Spleen (tissue), 11 donors: ENCODE results near the gene BPIFA1. TPM values are rescaled to one million over a fixed set of nuclear protein-coding genes. Genes with fewer than 3 reads are reported as not detected.

ENCODE experiments used
- DNase-seq: peaks from one replicate; pipeline ENCODE4 v3.0.0-alpha.2; 2020
- H3K27ac ChIP-seq, 8 donors: fragments of 200-600 bp; sonication (generic) in 7 of 8; 1 replicate in 4 of 8; 2 replicates in 4 of 8; pipeline versions ENCODE4 v1.5.0 to v1.8.0; 2016 to 2021; ENCODE audit warnings: inconsistent platforms in 4 of 8, mild to moderate bottlenecking in 4 of 8, moderate library complexity in 1 of 8
- H3K27me3 ChIP-seq, 7 donors: fragments of 200-600 bp; sonication (generic) in 6 of 7; replicated peaks in 1 of 7; 1 replicate in 4 of 7; 2 replicates in 3 of 7; pipeline versions ENCODE4 v1.5.0 to v1.8.0; 2016 to 2021; ENCODE audit warnings: inconsistent platforms in 3 of 7, mild to moderate bottlenecking in 1 of 7
- H3K36me3 ChIP-seq, 6 donors: fragments of 200-600 bp; sonication (generic) in 5 of 6; 1 replicate in 4 of 6; 2 replicates in 2 of 6; pipeline versions ENCODE4 v1.5.0 to v1.8.0; 2016 to 2021; ENCODE audit warnings: inconsistent platforms in 2 of 6
- H3K4me1 ChIP-seq, 6 donors: fragments of 200-600 bp; sonication (generic) in 5 of 6; 1 replicate in 3 of 6; 2 replicates in 3 of 6; pipeline versions ENCODE4 v1.5.0 to v1.8.0; 2016 to 2021; ENCODE audit warnings: inconsistent platforms in 3 of 6
- H3K4me3 ChIP-seq, 8 donors: fragments of 200-600 bp; sonication (generic) in 7 of 8; 1 replicate in 4 of 8; 2 replicates in 4 of 8; pipeline versions ENCODE4 v1.5.0 to v1.8.0; 2016 to 2021; ENCODE audit warnings: inconsistent platforms in 4 of 8, mild to moderate bottlenecking in 4 of 8, moderate library complexity in 2 of 8
- H3K9me3 ChIP-seq, 8 donors: fragments of 200-600 bp; sonication (generic) in 7 of 8; 1 replicate in 4 of 8; 2 replicates in 4 of 8; pipeline versions ENCODE4 v1.5.0 to v1.8.0; 2016 to 2021; ENCODE audit warnings: inconsistent platforms in 4 of 8
- CTCF ChIP-seq, 11 experiments: fragments of 200-600 bp in 7 of 11; fragments of 450-650 bp in 4 of 11; sonication (generic) in 4 of 11; IDR thresholded peaks in 8 of 11; conservative IDR thresholded peaks in 3 of 11; 1 replicate in 7 of 11; 2 replicates in 4 of 11; pipeline versions ENCODE4 v1.4.0 to v1.8.0; 2016 to 2021; ENCODE audit warnings: antibody characterized with exemption in 11 of 11, inconsistent platforms in 4 of 11, mild to moderate bottlenecking in 1 of 11
- POLR2A ChIP-seq, 3 donors: fragments of 450-650 bp; IDR thresholded peaks; one replicate each; pipeline ENCODE4 v1.5.1; 2017; ENCODE audit warnings: antibody characterized with exemption in 3 of 3, mild to moderate bottlenecking in 1 of 3
- POLR2AphosphoS5 ChIP-seq, 3 donors: sonication (generic); formaldehyde crosslinking; IDR thresholded peaks; one replicate each; pipeline ENCODE4 v1.5.1; 2017; ENCODE audit warnings: antibody characterized with exemption in 3 of 3
- WGBS, 5 donors: extraction: QIAGEN DNeasy Blood & Tissue Kit in 3 of 5; methylation state at CpG; one replicate each; pipeline versions ENCODE4 v1.1.5 to v1.1.7; 2013 to 2018; 5-methylcytosine and 5-hydroxymethylcytosine counted together
- intact Hi-C: fragments of 100-400 bp; cut with DNase I; formaldehyde crosslinking; loops from one replicate; pipeline ENCODE4 v1.15.0; 2023; ENCODE audit warnings: low total_unique reads
- polyA plus RNA-seq, 3 donors: library from polyadenylated mRNA; stranded (reverse); fragments of 200-250 nt; gene quantifications; one replicate each; pipeline ENCODE4 v1.2.1, GENCODE V29; 2013
- total RNA-seq, 7 donors: library from RNA; depleted of rRNA in 3 of 7; stranded (reverse); fragments of >200 nt in 3 of 7; fragmentation: NEBNext Ultra II Directional in 4 of 7; extraction: Animal tissue kit (Norgen Biotek cat#: 25700) in 4 of 7; gene quantifications; one replicate each; pipeline versions ENCODE4 v1.1.0 to v1.2.1, GENCODE V29; 2016 to 2021
- donor health status: healthy with polysubstance abuse.
- donor health status: DM: no; HTN: no; CAD: no; lungs with moderate emphysema.
- donor health status: DM: no; HTN: no; CAD: no.
- donor health status: Bipolar disorder and iron deficiency.
- donor health status: healthy.
- donor health status: DM: no; HTN: no; CAD: no.
- donor health status: DM: yes; HTN: yes; CAD: no.

The BPIFA1 gene
- total and polyA plus RNA-seq, 10 donors, result not detected

- H3K27me3 ChIP-seq, result peaks cover 0 to 55% (median 0%) of the 10 kb centered on the region in 7 donors
- no peak for DNase-seq
- no peak within 1 kb of the TSS for H3K4me3 ChIP-seq
- intact Hi-C loops, result no loop called here
- WGBS, 5 donors, result 58 to 87% (median 74%) methylated on average over 2 of the region's 2 CpGs
- H3K36me3 ChIP-seq, result no peaks in the 10 kb centered on the region
- no peaks in the 10 kb centered on the region for H3K9me3 ChIP-seq
- no peak within 1 kb of the TSS for H3K27ac ChIP-seq
- TF ChIP-seq POLR2A (IDR thresholded peaks at IDR 0.05) (no peak), CTCF (IDR thresholded peaks at IDR 0.05 in 8 of 11, conservative IDR thresholded peaks at IDR 0.05 in 3 of 11) (no peak), POLR2AphosphoS5 (IDR thresholded peaks at IDR 0.05) (no peak)
- no peaks in the 10 kb centered on the region for H3K4me1 ChIP-seq
Measured at GRCh38 chr20:33217052-33217451, 18.7 kb upstream of the BPIFA1 start, which contains the start of gene BPIFA3. Gene BPIFA3 (plus strand): TSS chr20:33217352. CDS start chr20:33217537, 185 bp downstream.

- Histone ChIP-seq H3K27me3 (peaks cover 0 to 52% (median 0%) of the 10 kb centered on the region in 7 donors), H3K36me3 (no peaks in the 10 kb centered on the region), H3K4me1 (no peaks in the 10 kb centered on the region), H3K27ac (no peak overlapping the region), H3K4me3 (no peak overlapping the region), H3K9me3 (no peaks in the 10 kb centered on the region)
- intact Hi-C loops, result no loop called here
- 76 to 86% (median 82%) methylated on average over 4 of the region's 4 CpGs for WGBS, 5 donors
- TF ChIP-seq POLR2AphosphoS5 (IDR thresholded peaks at IDR 0.05) (no peak), CTCF (IDR thresholded peaks at IDR 0.05 in 8 of 11, conservative IDR thresholded peaks at IDR 0.05 in 3 of 11) (no peak), POLR2A (IDR thresholded peaks at IDR 0.05) (no peak)
- no peak for DNase-seq
Measured at GRCh38 chr20:33224399-33224798, 11.4 kb upstream of the BPIFA1 start.

- DNase-seq, result no peak
- 25 to 48% (median 37%) methylated on average over 6 of the region's 6 CpGs for WGBS, 5 donors
- Histone ChIP-seq H3K4me3 (no peak overlapping the region), H3K36me3 (no peaks in the 10 kb centered on the region), H3K4me1 (no peaks in the 10 kb centered on the region), H3K27ac (no peak overlapping the region), H3K9me3 (no peaks in the 10 kb centered on the region), H3K27me3 (peaks cover 0 to 82% (median 0%) of the 10 kb centered on the region in 7 donors)
- intact Hi-C loops, result no loop called here
- TF ChIP-seq POLR2AphosphoS5 (IDR thresholded peaks at IDR 0.05) (no peak), POLR2A (IDR thresholded peaks at IDR 0.05) (no peak), CTCF (IDR thresholded peaks at IDR 0.05 in 8 of 11, conservative IDR thresholded peaks at IDR 0.05 in 3 of 11) (no peak)
Measured at GRCh38 chr20:33229843-33230242, 6.0 kb upstream of the BPIFA1 start.

GRCh38 chr20:33231237-33231636 lies 4.6 kb upstream of the BPIFA1 start:
- Histone ChIP-seq H3K9me3 (no peaks in the 10 kb centered on the region), H3K27ac (no peak overlapping the region), H3K36me3 (no peaks in the 10 kb centered on the region), H3K27me3 (peaks cover 0 to 80% (median 0%) of the 10 kb centered on the region in 7 donors), H3K4me3 (no peak overlapping the region), H3K4me1 (no peaks in the 10 kb centered on the region)
- DNase-seq, result no peak
- TF ChIP-seq POLR2A (IDR thresholded peaks at IDR 0.05) (no peak), CTCF (IDR thresholded peaks at IDR 0.05 in 8 of 11, conservative IDR thresholded peaks at IDR 0.05 in 3 of 11) (no peak), POLR2AphosphoS5 (IDR thresholded peaks at IDR 0.05) (no peak)
- intact Hi-C loops, result no loop called here
- 66 to 75% (median 72%) methylated on average over 7 of the region's 7 CpGs for WGBS, 5 donors
